RWPE2 (cell line): ENCODE measurements around the gene SLC5A3.

Experiments used
- ATAC-seq: fragments of 200-7000 bp; cut with Tn5 transposase; 3 replicates; pipeline ENCODE4 v1.9.1; 2021; ENCODE audit warnings: low read depth
- DNase-seq: peaks from one replicate; pipeline ENCODE4 v3.0.0-alpha.2; 2020; ENCODE audit warnings: low spot score
- H3K27ac ChIP-seq: fragments of 450-650 bp; 2 replicates; pipeline ENCODE4 v1.5.1; 2017; ENCODE audit warnings: mild to moderate bottlenecking; ENCODE audit not compliant: poor library complexity, severe bottlenecking
- H3K27me3 ChIP-seq: fragments of 250-450 bp; sonication (Bioruptor Pico); 2 replicates; pipeline ENCODE4 v1.5.1; 2021; ENCODE audit warnings: mild to moderate bottlenecking, moderate library complexity; ENCODE audit not compliant: insufficient read depth, poor library complexity, severe bottlenecking
- H3K36me3 ChIP-seq: fragments of 250-450 bp; sonication (Bioruptor Pico); 2 replicates; pipeline ENCODE4 v1.5.1; 2020; ENCODE audit warnings: low read depth, mild to moderate bottlenecking, moderate library complexity
- H3K4me1 ChIP-seq: fragments of 250-450 bp; sonication (Bioruptor Pico); 2 replicates; pipeline ENCODE4 v1.5.1; 2021; ENCODE audit warnings: mild to moderate bottlenecking, moderate library complexity; ENCODE audit not compliant: insufficient read depth, poor library complexity, severe bottlenecking
- H3K4me3 ChIP-seq: fragments of 250-450 bp; sonication (Bioruptor Pico); 2 replicates; pipeline ENCODE4 v1.5.1; 2021; ENCODE audit warnings: mild to moderate bottlenecking, moderate library complexity; ENCODE audit not compliant: severe bottlenecking
- H3K9me3 ChIP-seq: fragments of 250-450 bp; sonication (Bioruptor Pico); 2 replicates; pipeline ENCODE4 v1.5.1; 2021; ENCODE audit warnings: mild to moderate bottlenecking, moderate library complexity; ENCODE audit not compliant: severe bottlenecking
- CTCF ChIP-seq: fragments of 450-650 bp; IDR thresholded peaks from one replicate; pipeline ENCODE4 v1.5.1; 2017; ENCODE audit warnings: mild to moderate bottlenecking, moderate library complexity; ENCODE audit not compliant: poor library complexity, severe bottlenecking

Gene SLC5A3

GRCh38 chr21:34037009-34037795 is 36.2 kb upstream of the SLC5A3 start:
- Histone ChIP-seq H3K4me1 (peaks cover 8% of the 10 kb centered on the region), H3K4me3 (no peak overlapping the region), H3K36me3 (no peaks in the 10 kb centered on the region), H3K9me3 (no peaks in the 10 kb centered on the region), H3K27me3 (no peaks in the 10 kb centered on the region), H3K27ac (no peak overlapping the region)
- TF ChIP-seq CTCF: no peak
- ATAC-seq: peak; percentile 79; the same call in 2 of the 3 replicates
- no peak for DNase-seq

DNA sequence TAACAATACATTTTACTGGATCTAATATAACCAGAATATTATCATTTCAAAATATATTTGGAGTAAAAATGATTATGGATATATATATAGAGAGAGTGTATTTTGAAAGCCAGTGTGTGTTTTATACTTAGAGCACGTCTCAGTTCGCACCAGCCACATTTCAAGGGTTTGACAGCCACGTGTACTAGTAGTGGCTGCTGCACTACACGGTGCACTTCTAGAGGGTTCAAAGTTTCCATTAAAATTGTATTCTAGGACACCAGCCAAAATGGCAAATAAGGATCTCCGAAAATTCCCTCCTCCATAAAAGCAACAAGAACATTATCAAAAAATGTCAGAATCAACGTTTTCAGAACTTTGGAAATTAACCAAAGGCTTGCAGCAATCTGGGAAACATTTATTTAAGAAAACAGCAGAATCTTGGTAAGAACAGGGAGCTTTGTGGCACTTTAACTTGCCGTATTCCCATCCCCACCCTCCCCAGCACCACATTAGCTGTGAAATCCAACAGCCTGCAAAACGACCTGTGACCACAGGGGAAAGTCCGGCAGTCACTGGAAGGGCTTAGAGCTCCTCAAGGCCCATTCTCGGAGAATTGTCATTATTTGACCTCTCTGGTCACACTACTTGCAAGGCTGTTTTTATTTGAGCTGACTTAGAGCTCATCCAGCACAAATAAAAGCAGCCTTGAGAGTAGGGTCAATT is 33.5 kb upstream of the SLC5A3 start:
- no peak for TF ChIP-seq CTCF
- H3K36me3 ChIP-seq: no peaks in the 10 kb centered on the region
- no peak for ATAC-seq

DNA sequence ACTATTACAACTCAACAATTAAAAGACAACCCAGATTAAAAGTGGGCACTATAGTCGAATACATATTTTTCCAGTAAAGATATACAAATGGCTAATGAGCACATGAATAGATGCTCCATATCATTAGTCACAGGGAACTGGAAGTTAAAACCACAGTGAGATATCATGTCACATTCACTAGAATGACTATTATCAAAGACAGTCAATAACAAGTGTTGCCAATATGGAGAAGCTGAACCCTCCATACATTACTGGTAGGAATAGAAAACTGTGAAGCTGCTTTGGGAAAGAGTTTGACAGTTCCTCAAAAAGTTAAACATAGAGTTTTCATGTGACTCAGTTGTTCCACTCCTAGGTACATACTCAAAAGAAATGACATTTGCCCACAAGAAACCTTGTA is 30.6 kb upstream of the SLC5A3 start:
- Histone ChIP-seq H3K4me3 (no peak overlapping the region), H3K27me3 (no peaks in the 10 kb centered on the region)
- no peak for DNase-seq

More for the DNA sequence above, 33.5 kb upstream of the SLC5A3 start:
- H3K4me1 ChIP-seq: peaks cover 8% of the 10 kb centered on the region
- H3K9me3 ChIP-seq: no peaks in the 10 kb centered on the region
- H3K4me3 ChIP-seq: no peak overlapping the region
- H3K27me3 ChIP-seq: no peaks in the 10 kb centered on the region
- H3K27ac ChIP-seq: no peak overlapping the region
- DNase-seq: no peak

DNA sequence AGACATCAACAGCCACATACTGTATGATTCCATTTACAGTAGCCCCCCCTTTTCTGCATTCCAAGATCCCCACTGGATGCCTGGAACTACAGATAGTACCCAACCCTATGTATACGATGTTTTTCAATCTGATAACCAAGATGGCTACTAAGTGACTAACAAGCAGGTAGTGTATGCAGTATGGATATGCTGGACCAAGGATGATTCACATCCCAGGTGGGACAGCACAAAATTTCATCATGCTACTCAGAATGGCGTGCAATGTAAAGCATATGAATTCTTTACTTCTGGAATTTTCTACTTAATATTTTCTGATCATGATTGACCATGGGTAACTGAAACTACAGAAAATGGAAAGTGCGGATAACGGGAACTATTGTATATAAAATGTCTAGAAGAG is 30.0 kb upstream of the SLC5A3 start:
- H3K9me3 ChIP-seq: no peaks in the 10 kb centered on the region
- no peak overlapping the region for H3K27ac ChIP-seq
- TF ChIP-seq CTCF: no peak
- no peaks in the 10 kb centered on the region for H3K4me1 ChIP-seq
- no peaks in the 10 kb centered on the region for H3K36me3 ChIP-seq
- no peaks in the 10 kb centered on the region for H3K27me3 ChIP-seq
- DNase-seq: no peak
- H3K4me3 ChIP-seq: no peak overlapping the region
- ATAC-seq: peak; percentile 38; the same call in 1 of the 3 replicates

More for the DNA sequence above, 30.6 kb upstream of the SLC5A3 start:
- H3K9me3 ChIP-seq: no peaks in the 10 kb centered on the region
- peaks cover under 1% of the 10 kb centered on the region for H3K4me1 ChIP-seq
- no peak overlapping the region for H3K27ac ChIP-seq
- H3K36me3 ChIP-seq: no peaks in the 10 kb centered on the region
- no peak for ATAC-seq
- TF ChIP-seq CTCF: no peak
